Activated T-cell treated with anti-CD3 and anti-CD28 coated beads for 1 hour (primary cell): ENCODE measurements around the gene SRGAP2C.
"Not testable (repeated sequence)": the region's sequence is repeated elsewhere in the genome, so short reads cannot be mapped to it uniquely, and the experiment has no call there.

Source experiments
- DNase-seq: peaks from one replicate; pipeline ENCODE4 v3.0.0-alpha.2; 2020; ENCODE audit warnings: low read depth

SRGAP2C gene

DNA sequence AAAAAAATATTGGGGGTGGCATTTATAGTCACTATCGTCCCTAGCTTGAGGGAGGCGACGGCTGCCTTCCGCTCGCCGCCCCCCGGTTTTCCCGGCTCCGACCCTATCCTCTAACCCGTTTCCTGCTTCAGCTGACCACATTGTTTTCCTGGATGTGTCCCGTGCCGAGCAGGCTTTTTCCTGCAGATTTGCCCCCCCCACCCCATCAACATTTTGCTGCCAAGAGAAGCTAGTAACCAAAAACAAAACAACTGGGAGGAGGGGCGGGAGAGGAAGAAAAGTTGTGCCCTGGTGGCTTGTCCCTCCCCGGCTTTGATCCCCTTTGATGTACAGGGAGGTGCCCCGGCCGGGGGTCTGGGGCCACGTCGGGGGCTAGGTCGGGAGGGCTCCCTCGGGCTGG, 1.4 kb downstream of the SRGAP2C start:
- DNase-seq: not testable (repeated sequence)

DNA sequence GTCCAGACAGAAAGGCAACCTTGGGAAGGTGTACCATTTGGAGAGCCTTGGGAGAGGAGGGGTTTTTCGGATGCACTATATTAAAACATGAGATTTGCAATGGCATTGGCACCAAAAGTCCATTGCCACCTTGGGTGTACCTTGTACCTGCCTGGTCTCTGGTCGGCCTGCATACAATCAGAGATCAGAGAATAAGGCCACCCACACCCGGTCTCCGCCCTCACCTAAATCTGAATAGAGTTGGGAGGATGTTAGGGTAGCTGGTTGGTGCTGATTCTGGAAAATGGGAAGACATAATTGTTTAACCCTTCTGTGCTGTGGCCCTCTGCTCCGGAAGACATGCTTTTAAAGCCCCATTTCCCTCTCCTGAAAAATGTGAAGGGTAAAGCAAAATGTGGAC, 3.1 kb downstream of the SRGAP2C start:
- not testable (repeated sequence) for DNase-seq

DNA sequence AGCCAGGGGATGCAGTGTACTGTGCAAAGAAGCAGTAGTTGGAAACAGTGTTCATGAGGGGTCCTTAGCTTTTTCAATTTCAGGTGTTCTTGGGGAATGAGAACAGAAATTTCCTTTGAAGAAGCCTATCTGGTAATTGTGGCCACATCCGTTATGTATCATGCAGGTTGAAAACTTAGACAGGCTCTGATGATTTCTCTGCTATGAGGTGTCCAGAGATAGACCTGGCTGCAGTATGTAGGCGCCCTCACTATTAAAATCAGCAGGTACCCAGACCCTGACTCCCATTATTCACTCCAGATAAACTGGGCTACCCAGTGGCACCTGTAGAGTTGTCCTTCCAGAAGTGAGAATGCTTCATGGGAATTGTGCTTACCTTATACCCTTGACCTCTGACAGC, 7.7 kb downstream of the SRGAP2C start:
- not testable (repeated sequence) for DNase-seq

DNA sequence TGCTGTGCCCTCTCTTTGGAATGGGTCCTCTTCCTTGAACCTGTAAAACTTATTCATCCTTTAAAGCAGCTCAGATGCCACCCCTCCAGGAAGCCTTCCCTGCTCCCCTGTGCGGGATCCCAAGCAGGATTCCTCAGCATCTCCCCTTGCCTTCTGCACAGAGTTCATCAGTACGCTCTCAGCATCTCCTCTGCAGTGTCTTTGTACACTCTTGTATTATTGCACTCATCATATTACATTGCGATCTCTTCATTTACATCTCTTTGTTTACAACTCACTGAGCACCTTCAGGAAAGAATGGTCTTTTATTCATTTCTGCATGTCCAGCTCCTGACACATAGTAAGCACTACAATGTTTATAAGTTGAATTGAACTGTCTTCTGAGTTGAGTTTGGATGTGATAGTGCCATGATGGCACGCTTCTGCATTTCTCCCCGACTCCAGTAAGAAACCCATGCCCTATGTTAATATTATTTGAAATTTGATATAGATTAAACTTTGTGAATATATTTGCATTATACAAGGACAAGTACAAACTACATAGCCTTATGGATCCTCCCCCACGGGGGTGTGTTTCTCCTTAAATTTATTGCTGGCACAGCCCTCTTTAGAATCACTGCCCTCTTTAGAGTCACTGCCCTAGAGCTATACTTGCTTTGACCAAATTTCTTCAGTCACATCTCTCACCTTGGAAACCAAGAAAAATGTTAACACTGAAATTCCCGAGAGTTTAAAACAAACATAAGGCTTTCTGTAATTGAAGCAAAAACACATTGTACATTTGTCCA, 12.5 kb downstream of the SRGAP2C start:
- not testable (repeated sequence) for DNase-seq

DNA sequence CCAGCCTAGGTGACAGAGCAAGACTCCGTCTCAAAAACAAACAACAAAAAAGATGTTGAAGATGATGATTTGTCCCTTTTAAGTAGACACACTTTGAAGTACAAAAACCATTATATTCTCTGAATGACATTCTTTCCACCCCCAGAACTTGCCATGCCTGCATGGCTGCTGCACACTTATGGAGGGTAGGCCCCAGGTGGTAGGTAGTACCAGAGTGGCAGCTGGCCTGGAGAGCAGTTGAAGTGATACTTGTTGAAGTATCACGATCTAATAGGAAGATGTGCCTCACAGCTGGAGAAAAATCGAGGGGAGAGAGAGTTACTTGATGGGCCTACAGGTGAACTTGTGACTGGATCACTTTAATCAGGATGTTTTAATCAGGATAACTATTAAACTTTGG, 15.0 kb downstream of the SRGAP2C start:
- not testable (repeated sequence) for DNase-seq

DNA sequence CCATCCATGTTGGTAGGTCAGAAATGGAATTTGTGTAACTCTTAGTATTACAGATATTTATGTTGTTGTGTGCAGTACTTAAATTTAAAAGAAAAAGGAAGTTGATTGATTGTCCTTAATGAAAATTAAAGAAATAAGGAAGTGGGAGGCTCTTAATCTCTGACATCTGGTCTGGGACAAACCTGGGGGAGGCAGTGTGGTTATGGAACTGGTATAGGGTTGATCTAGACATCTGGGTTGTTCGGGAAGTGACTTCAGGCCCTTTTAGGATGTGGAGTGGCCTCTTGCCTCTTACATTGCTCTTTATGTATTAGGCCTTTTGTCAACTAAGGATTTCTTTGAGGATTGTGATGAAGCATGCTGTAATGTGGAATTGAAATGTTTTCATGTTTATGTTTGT, 15.5 kb downstream of the SRGAP2C start:
- not testable (repeated sequence) for DNase-seq

DNA sequence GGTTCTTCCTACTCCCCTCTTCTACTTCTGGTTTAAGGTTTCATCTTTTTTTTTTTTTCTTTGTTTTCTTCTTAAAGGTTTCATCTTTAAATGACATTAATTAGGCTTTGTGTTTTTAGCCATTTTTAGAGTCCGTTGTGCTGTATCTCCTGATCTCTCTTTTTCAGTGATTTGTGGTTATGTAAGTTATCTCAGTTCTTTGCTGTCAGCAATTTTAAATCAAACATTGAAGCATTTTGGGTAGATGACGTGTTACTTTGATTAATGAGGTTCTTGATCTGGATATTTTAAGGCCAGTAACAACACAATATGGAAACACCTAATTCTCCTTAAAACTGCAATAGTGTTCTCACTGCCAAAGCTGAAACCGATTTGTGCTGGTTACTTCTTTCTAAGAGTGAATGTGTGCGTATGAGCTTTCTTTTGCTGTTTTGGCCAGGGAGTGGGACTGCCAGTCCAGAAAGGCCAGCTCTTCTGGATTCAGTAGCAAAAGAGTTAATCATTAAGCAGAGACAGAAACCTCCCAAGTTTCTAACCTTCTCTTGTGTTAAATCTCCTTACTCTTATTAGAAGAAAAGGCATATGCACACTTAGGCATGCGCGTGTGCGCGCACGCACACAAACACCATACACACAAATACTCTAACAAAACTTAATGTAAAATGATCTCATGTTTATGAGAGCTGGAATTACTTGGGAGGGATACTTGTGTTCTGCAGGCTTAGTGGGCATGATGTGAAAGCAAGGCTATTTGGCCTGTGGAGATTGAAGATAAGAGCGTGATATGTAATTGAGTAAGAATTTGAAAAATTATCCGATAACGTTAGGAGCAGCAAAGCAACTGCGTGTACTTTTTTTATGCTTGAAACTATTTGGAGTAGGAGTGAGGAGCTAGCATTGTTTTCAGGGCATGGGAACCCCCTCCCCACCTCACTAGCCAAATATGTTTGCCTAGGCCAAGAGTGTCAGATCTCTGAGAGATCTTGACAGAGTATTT, 16.5 kb downstream of the SRGAP2C start:
- DNase-seq: not testable (repeated sequence)

DNA sequence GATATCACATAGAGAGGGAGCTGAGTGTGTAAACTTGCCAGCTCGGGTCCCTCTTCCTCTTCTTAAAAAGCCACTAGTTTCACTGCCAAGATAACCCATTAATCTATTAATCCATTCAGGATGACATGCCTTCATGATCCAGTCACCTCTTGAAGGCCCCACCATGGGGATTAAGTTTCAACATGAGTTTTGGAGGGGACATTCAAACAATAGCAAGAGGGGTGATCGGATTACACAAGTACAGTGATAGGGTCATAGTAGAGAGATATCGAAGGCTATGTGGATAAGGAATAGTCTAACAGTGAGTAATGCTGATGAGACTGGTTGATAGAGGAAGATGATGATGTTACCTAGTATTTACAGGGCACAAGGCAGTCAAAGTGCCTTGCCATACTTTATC, 18.2 kb downstream of the SRGAP2C start:
- not testable (repeated sequence) for DNase-seq

DNA sequence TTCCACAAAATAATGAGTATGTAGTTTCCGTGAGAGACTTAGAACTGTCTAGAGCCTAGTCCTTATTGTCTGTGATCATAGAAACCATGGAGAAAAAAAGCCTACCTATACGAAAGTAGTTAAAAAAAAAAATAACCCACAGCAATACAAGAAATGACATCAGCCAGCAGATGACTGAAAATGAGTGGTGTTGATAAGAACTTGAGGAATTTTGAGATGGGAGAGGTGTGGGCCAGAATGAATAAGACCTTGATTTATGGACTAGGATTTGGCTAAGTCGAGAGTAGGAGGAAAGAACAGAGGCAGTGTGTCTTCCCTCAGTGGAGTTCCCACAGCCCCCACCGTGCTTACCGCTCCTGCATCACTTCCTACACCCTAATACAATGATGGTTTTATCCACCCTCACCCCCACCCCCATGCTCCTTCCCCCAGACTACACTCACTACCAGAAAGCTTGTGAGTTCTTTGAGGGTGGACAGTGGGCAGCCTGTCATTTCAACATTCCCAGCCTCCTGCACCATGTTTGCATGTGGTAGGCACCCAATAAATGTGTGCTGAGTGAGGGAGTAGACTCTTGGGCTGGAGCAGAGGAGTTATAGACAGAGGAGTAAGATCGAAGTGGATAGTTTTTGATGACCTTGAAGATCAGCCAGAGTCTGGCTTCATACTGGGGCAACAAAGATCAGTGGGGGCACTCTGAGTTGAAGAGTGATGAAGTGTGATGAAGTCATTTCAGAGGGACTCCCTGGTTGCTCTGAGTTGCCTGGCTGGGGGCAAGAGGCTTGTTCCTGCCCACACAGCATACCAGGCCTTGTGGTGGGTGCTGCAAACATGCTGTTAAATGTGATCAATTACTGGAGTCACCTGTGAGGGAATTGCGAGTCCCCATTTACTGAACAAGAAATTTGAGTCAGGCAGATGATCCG, 21.3 kb downstream of the SRGAP2C start:
- not testable (repeated sequence) for DNase-seq

DNA sequence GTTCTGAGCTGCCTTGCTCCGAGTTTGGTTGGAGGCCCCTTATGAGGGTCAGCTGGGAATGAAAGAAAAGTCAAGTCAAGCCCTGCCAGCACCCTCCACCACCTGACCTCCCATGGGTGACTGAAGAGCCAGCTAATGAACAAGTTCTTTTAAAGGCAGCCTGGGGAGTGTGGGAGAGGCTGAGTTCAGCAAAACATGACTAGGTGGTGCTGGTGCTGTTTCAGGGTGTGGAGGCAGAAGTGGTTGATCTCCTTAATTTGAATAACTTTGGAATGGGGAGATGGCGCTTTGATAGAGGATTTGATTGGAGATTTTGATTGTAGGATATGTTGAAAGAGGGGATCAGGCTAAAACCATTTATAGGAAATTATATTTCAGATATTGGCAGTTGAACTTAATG, 22.6 kb downstream of the SRGAP2C start:
- not testable (repeated sequence) for DNase-seq

DNA sequence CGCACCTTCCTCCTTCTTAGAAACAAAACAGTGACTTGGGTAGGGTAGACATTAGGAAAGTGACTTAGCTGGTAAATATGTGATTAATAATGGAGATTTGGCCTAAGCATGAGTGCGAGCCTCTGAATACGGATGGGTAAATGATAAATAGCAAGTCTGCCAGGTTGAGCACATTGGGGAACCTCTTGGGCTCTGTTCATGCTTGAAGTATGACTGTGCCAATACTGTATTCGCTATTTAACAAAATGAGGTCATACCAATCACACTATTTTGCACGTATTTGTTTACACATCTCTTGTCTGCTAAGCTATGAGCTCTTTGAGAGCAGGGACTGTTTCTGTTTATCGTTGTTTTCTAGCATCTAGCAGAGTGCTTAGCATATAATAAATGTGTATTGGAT, 23.6 kb downstream of the SRGAP2C start:
- DNase-seq: not testable (repeated sequence)

DNA sequence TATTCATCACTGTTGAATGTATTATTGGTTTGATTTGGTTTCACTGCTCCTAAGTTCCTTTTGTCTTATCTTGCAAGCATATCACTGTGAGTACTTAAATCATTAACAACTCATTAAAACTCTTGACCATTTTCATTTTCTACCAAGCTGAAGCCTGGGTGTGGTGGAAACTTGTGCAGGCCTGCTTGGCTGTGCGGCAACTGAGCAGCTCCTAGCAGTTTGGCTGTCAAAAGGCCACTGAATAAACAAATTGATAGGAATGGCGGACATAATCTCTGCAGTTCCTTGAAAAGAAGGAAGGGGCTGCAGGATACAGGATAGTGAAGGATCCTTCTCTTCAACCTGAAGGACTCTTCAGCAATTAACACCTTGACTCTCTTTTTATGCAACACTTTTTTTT, 26.0 kb downstream of the SRGAP2C start:
- DNase-seq: not testable (repeated sequence)

DNA sequence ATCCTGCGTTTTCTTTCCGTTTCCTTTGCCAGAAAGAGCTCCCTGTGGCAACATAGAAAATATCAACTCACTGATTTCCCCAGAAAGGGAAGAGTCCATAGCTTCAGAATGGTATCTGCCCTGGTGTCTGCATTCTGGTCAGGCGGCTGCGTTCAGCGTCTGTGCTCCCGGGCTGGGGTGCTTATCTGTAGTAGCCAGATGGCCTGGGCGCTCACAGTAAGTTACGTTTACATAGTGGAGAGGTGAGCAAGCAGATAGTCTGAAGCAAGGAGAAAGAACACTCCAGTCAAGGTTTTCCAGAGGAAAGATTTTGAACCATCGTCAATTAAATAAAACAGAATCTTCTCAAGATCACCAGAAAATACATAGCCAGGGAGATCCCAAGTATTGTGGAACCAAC, 28.7 kb downstream of the SRGAP2C start:
- DNase-seq: not testable (repeated sequence)

DNA sequence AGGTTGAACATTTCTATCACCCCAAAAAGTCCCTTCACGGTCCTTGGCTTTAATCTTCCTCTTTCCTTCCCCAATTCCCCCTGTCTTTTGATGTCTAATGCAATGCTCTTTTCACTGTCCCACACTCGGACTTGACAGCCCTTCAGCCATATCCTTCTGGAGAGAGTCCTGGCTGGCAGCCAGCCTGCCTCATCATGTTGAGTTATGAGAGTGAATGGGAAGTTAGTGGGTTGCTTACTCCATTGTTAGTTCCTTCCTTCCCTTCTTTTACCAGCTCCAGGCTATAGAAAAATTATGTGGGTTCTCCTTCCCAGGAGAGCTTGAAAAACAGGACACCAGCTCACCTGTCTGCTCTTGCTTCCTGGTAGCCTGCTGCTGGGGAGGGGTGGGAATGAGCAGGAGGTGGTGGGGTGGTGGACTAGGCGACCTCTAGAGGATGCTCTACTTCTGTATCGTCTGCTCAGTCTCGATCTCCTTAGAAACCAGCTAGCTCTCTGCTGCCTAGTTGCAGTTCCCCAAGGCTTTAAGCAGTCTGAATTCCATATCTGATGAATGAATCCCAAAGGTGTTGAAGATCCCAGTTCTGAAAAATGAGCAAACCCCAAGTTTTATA, 29.9 kb downstream of the SRGAP2C start:
- not testable (repeated sequence) for DNase-seq

DNA sequence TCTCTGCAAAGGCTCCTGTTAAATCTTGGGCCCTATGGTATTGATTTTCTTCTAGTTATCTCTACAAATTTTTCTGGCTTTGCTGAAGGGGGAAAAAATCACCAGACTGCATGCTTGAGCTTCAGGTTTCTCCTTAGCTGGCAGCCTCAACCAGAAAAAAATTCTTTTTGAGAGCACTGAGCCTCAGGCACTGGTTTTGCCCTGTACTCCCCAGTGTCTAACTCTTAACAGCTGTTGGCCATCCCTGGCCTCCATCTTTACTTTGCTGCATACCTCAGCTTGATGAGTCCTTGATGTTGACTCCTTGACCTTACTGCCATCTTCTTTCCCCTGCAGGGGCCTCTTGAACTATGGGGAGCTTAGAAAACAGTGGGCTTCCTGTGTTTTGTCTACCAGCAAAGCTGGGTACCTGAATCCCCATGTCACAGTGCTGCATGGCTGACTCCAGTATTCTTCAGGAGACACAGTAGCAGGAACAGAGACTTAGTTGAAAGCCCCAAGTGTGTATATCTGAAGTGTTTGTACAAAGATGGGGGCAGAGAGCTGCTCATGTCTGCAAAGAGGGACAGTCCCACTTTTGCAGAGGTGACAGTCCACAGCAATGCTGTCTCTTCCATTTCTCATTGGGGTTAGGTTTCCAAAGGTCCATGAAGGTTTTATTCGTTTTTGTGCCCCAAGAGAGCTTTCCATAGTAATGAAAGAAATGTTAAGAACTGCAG, 31.1 kb downstream of the SRGAP2C start:
- DNase-seq: not testable (repeated sequence)

DNA sequence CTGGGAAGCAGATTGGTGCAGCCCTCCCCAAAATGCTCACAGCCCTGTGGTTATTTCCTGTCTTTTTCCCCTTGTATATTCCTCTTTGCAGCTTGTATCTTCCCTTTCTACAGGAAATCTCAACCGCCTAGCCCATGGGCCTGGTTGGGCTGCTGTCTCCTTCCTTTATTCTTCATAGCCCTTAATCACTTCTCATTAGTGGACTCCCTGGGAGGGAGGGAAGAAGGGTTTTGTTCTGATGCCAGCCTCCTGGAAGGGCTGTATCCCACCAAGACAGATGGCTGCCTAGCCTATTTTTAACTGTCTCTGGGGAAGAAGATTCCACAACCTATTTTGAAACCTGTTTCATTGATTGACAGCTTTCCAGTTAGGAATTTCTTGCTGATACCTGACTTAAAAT, 31.9 kb downstream of the SRGAP2C start:
- DNase-seq: not testable (repeated sequence)

DNA sequence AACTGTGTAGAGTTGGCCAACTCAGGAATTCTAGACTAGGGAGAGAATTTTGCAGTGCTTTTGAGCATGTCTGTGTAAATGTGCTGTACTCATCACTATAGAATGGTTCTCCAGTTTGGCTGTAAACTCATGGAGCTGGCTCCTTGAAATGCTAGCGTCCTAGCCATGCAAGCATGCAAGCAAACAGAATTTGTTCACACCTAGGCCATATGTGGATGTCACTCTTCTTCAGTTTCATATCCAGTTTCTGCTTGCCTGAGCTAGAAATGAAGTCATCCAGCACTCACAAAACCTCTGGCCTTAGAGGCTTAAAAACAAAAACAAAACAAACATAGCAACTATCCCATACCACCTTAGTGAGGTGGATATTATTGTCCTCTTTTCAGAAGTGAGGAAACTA, 37.0 kb downstream of the SRGAP2C start:
- DNase-seq: not testable (repeated sequence)

DNA sequence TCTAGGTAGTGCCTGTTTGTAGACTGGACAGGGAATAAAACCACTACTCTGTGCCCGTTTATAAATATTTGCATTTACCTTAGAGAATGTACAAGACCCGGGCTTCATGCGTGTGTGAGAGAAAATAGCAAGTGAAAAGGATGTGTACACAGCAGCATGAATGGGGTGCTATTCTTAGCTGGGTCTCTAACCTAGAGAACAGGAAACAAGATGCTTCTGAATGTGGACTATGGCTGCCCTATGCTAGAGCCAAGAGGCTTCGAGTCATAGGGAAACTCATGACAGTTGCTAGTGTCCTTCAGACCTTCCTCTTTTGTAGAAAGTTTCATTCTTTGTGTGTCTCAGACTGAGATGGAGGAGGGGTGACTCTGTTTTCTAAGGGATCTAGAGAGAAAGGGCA, 39.9 kb downstream of the SRGAP2C start:
- not testable (repeated sequence) for DNase-seq

DNA sequence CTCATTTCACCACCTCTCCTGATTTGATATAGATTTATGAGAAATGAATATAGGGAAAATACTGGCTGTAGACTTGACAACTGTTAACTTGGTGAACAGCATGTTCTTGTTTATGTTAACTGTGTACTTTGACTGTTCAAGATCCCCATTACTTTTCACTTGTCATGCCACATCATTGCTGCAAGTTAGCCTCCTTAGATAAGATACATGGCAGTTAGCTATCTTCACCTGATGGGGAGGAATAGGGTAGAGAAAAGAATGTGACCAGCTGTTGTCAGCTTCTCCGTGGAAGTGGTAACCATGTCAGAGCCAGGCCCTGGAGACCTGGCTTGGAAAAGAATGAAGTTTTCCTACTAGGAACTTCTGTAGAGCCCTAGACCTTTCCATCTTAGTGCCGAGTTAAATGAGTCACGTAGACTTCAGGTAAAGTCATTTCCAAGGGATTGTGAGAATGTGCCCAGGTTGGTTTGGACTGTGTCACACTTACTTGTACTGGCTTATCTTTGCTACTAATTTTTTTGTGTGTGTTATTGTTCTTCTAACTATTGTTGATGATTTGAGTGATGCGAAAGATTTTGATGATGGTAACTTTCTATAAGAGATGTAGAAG, 41.6 kb downstream of the SRGAP2C start:
- not testable (repeated sequence) for DNase-seq

DNA sequence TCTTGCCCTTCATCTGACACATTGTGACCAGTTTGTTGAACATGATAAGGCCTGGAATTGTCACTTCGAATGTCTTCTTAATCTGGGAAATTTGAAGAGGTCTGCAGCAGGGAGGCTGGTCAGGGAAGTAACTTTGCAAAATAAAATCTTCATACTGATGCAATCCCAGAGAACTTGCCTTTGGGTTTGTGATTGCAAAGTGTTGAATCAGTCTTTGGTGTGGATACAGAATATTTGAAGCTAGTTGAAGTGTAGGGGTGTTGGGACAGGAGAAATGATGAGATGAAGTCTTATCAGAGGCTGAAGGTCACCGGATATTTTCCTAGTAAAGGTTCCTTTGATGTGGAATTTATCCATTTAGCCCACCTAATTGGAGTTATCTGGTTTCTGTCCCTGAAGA, 42.1 kb downstream of the SRGAP2C start:
- not testable (repeated sequence) for DNase-seq
